K562 (cell line): ENCODE results near the gene HCFC1R1. TPM values are rescaled to one million over a fixed set of nuclear protein-coding genes. Genes with fewer than 3 reads are reported as not detected.

Source experiments
- CBFA2T3 ChIP-seq: fragments of 450-650 bp; IDR thresholded peaks from 2 replicates; pipeline ENCODE4 v1.6.1; 2017
- COPS2 ChIP-seq: fragments of 450-650 bp; conservative IDR thresholded peaks from 2 replicates; pipeline ENCODE4 v1.6.1; 2016; ENCODE audit warnings: mild to moderate bottlenecking, moderate library complexity
- CTBP1 ChIP-seq: fragments of 450-650 bp; IDR thresholded peaks from 2 replicates; pipeline ENCODE4 v1.6.1; 2016; ENCODE audit warnings: borderline replicate concordance
- ETV6 ChIP-seq, 3 experiments: fragments of 150-350 bp in 1 of 3; sonication (generic) in 1 of 3; formaldehyde crosslinking in 1 of 3; IDR thresholded peaks; 2 replicates each; pipeline versions ENCODE4 v1.6.1 to v1.8.0; 2014 to 2022; ENCODE audit warnings: borderline replicate concordance in 2 of 3, low read depth in 2 of 3, antibody characterized with exemption in 1 of 3, low read length in 1 of 3, mild to moderate bottlenecking in 1 of 3, missing genetic modification reagents in 1 of 3
- MCM2 ChIP-seq: fragments of 450-650 bp; IDR thresholded peaks from 2 replicates; pipeline ENCODE4 v1.6.1; 2017; ENCODE audit warnings: low read depth, mild to moderate bottlenecking
- MLX ChIP-seq, 2 experiments: fragments of 450-650 bp in 1 of 2; sonication (generic) in 1 of 2; formaldehyde crosslinking; conservative IDR thresholded peaks; 2 replicates each; pipeline versions ENCODE4 v1.4.0 to v1.8.1; 2020 to 2022; ENCODE audit warnings: mild to moderate bottlenecking in 1 of 2, missing genetic modification reagents in 1 of 2
- PCBP1 ChIP-seq: fragments of 200-400 bp; formaldehyde crosslinking; IDR thresholded peaks from 2 replicates; pipeline ENCODE4 v1.6.1; 2018; ENCODE audit warnings: mild to moderate bottlenecking, low read depth, low read length; ENCODE audit not compliant: poor library complexity, severe bottlenecking
- PCBP2 ChIP-seq: fragments of 200-400 bp; formaldehyde crosslinking; IDR thresholded peaks from 2 replicates; pipeline ENCODE4 v1.6.1; 2018; ENCODE audit warnings: low read length, low read depth, mild to moderate bottlenecking, moderate library complexity; ENCODE audit not compliant: poor library complexity, severe bottlenecking
- POLR2B ChIP-seq: fragments of 450-650 bp; IDR thresholded peaks from 2 replicates; pipeline ENCODE4 v1.6.1; 2018; ENCODE audit warnings: low read depth; ENCODE audit not compliant: partially characterized antibody
- SMARCA4 ChIP-seq: fragments of 450-650 bp; IDR thresholded peaks from 2 replicates; pipeline ENCODE4 v1.6.1; 2016
- TSC22D4 ChIP-seq: fragments of 450-650 bp; IDR thresholded peaks from 2 replicates; pipeline ENCODE4 v1.6.1; 2016; ENCODE audit warnings: missing genetic modification characterization, missing biosample characterization, control low read depth
- ZNF766 ChIP-seq: fragments of 200-800 bp; sonication (Bioruptor generic); conservative IDR thresholded peaks from 2 replicates; pipeline ENCODE4 v1.6.1; 2016; ENCODE audit warnings: missing genetic modification characterization, missing compliant biosample characterization
- polyA plus RNA-seq, 8 experiments: library from polyadenylated mRNA; depleted of rRNA in 4 of 8; stranded (reverse) in 5 of 8; unstranded in 3 of 8; fragments of >200 nt; fragmentation: Nextera tagmentation in 2 of 8; fragmentation: Illumina TruSeq in 1 of 8; extraction: Ambion mirVana in 2 of 8; extraction: Trizol in 1 of 8; gene quantifications; 2 replicates each; pipeline versions ENCODE4 v1.2.1 to v1.2.3, GENCODE V29; 2011 to 2014; ENCODE audit warnings: inconsistent platforms in 1 of 8, missing spikeins in 1 of 8
- total RNA-seq, 7 experiments: library from RNA; depleted of rRNA in 6 of 7; stranded (reverse); fragments of >200 nt in 6 of 7; fragmentation: Illumina TruSeq in 2 of 7; extraction: Trizol in 2 of 7; gene quantifications; 2 replicates each; pipeline versions ENCODE4 v1.2.1 to v1.2.3, GENCODE V29; 2011 to 2021; ENCODE audit warnings: low replicate concordance in 1 of 7
- TF ChIP-seq, protein P1 (sequence below): sonication (generic); formaldehyde crosslinking; IDR thresholded peaks from 2 replicates; pipeline ENCODE4 v1.8.0; 2022; ENCODE audit warnings: mild to moderate bottlenecking, missing genetic modification reagents, borderline replicate concordance
- TF ChIP-seq, protein P2 (sequence below): fragments of 450-650 bp; conservative IDR thresholded peaks from 2 replicates; pipeline ENCODE4 v1.6.1; 2016; ENCODE audit warnings: missing genetic modification characterization, low read depth, mild to moderate bottlenecking, missing compliant biosample characterization, moderate library complexity
- TF ChIP-seq, protein P3 (sequence below): sonication (generic); formaldehyde crosslinking; IDR thresholded peaks from 2 replicates; pipeline ENCODE4 v1.8.0; 2023; ENCODE audit warnings: mild to moderate bottlenecking, missing genetic modification reagents
- TF ChIP-seq, protein P4 (sequence below): fragments of 450-650 bp; formaldehyde crosslinking; IDR thresholded peaks from 2 replicates; pipeline ENCODE4 v1.4.0; 2020; ENCODE audit warnings: mild to moderate bottlenecking, moderate library complexity
- TF ChIP-seq, protein P5 (sequence below): fragments of 250-450 bp; sonication (Bioruptor Pico); IDR thresholded peaks from 2 replicates; pipeline ENCODE4 v1.8.0; 2022; ENCODE audit warnings: inconsistent platforms

HCFC1R1 gene
- total and polyA plus RNA-seq, 9 of the 15 experiments (the other 6 are each of a cell fraction or from before 2014, with no cell fraction given) = 2.2 to 29.0 (median 11.2) TPM

DNA sequence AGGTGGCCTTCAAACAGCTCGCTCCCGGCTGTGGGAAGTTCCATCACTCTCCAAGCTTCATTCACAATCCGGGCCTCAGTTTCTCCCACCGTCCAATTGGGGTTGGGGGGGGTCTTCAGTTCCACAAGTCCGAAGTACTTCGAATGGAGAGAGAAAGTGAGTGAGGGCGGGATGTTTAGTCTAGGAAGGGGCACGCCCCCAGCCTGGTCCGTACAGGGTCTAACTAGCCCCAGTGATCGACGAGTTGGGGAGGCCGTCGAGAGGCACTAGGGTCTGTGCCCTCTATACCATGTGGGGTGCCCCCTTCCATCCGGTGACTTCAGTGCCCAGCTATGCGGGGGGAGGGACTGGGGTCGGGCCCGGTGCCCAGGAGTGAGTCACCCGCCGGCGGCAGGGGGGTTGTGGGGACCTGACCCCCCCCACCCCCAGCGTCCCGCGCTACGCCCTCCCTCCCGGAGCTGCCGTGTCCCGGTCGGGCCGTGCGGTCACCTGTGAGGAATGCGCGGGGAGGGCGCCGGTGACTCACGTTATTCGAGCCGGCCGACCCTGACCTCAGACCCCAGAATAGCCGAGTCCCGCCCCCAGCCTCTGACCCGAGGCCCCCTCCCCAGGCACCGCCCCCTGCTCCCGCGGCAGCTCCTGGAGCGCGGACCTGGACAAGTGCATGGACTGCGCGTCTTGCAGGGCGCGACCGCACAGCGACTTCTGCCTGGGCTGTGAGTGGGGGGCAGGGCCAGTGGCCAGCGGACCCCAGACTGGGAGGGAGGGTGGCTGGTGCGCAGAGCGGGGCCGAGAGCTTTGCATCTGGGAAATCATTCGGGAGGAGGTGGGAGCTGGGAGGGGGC lies 2.9 kb downstream of the HCFC1R1 start (continued):
- TF ChIP-seq ZNF766 (CRISPR knock-in tag) (peak; percentile 18; the same call in 1 of the 2 replicates), CBFA2T3 (no peak), PCBP1 (no peak), SMARCA4 (peak; percentile 70; the same call in 1 of the 2 replicates), TSC22D4 (tag) (no peak), ETV6 (IDR thresholded peaks at IDR 0.05; ENCODE audit: borderline replicate concordance in 1 of 2, low read depth in 2 of 2, low read length in 1 of 2) (no peak), ETV6 (CRISPR knock-in tag; IDR thresholded peaks at IDR 0.05; ENCODE audit: borderline replicate concordance) (no peak), POLR2B (no peak), MCM2 (no peak), MLX (CRISPR knock-in tag; conservative IDR thresholded peaks at IDR 0.05) (no peak), CTBP1 (no peak), COPS2 (no peak), PCBP2 (no peak)
- TF ChIP-seq, protein P1, sequence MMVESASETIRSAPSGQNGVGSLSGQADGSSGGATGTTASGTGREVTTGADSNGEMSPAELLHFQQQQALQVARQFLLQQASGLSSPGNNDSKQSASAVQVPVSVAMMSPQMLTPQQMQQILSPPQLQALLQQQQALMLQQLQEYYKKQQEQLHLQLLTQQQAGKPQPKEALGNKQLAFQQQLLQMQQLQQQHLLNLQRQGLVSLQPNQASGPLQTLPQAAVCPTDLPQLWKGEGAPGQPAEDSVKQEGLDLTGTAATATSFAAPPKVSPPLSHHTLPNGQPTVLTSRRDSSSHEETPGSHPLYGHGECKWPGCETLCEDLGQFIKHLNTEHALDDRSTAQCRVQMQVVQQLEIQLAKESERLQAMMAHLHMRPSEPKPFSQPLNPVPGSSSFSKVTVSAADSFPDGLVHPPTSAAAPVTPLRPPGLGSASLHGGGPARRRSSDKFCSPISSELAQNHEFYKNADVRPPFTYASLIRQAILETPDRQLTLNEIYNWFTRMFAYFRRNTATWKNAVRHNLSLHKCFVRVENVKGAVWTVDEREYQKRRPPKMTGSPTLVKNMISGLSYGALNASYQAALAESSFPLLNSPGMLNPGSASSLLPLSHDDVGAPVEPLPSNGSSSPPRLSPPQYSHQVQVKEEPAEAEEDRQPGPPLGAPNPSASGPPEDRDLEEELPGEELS (CRISPR knock-in tag) = no peak
- TF ChIP-seq, protein P2, sequence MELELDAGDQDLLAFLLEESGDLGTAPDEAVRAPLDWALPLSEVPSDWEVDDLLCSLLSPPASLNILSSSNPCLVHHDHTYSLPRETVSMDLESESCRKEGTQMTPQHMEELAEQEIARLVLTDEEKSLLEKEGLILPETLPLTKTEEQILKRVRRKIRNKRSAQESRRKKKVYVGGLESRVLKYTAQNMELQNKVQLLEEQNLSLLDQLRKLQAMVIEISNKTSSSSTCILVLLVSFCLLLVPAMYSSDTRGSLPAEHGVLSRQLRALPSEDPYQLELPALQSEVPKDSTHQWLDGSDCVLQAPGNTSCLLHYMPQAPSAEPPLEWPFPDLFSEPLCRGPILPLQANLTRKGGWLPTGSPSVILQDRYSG (tag) = no peak
- TF ChIP-seq, protein P3, sequence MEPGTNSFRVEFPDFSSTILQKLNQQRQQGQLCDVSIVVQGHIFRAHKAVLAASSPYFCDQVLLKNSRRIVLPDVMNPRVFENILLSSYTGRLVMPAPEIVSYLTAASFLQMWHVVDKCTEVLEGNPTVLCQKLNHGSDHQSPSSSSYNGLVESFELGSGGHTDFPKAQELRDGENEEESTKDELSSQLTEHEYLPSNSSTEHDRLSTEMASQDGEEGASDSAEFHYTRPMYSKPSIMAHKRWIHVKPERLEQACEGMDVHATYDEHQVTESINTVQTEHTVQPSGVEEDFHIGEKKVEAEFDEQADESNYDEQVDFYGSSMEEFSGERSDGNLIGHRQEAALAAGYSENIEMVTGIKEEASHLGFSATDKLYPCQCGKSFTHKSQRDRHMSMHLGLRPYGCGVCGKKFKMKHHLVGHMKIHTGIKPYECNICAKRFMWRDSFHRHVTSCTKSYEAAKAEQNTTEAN (CRISPR knock-in tag) = no peak
- TF ChIP-seq, protein P4, sequence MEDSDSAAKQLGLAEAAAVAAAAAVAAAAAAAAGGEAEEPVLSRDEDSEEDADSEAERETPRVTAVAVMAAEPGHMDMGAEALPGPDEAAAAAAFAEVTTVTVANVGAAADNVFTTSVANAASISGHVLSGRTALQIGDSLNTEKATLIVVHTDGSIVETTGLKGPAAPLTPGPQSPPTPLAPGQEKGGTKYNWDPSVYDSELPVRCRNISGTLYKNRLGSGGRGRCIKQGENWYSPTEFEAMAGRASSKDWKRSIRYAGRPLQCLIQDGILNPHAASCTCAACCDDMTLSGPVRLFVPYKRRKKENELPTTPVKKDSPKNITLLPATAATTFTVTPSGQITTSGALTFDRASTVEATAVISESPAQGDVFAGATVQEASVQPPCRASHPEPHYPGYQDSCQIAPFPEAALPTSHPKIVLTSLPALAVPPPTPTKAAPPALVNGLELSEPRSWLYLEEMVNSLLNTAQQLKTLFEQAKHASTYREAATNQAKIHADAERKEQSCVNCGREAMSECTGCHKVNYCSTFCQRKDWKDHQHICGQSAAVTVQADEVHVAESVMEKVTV (CRISPR knock-in tag) = no peak
- TF ChIP-seq, protein P5, sequence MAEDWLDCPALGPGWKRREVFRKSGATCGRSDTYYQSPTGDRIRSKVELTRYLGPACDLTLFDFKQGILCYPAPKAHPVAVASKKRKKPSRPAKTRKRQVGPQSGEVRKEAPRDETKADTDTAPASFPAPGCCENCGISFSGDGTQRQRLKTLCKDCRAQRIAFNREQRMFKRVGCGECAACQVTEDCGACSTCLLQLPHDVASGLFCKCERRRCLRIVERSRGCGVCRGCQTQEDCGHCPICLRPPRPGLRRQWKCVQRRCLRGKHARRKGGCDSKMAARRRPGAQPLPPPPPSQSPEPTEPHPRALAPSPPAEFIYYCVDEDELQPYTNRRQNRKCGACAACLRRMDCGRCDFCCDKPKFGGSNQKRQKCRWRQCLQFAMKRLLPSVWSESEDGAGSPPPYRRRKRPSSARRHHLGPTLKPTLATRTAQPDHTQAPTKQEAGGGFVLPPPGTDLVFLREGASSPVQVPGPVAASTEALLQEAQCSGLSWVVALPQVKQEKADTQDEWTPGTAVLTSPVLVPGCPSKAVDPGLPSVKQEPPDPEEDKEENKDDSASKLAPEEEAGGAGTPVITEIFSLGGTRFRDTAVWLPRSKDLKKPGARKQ (CRISPR knock-in tag) = no peak
